WTC11 (cell line): Measurements from ENCODE around the gene CBY1. TPM values are rescaled to one million over a fixed set of nuclear protein-coding genes. Genes with fewer than 3 reads are reported as not detected.

Experiments used
- AFF4 ChIP-seq: sonication (generic); formaldehyde crosslinking; IDR thresholded peaks from 2 replicates; pipeline ENCODE4 v1.8.1; 2023; ENCODE audit warnings: mild to moderate bottlenecking, missing genetic modification reagents, borderline replicate concordance
- ATF1 ChIP-seq: sonication (generic); formaldehyde crosslinking; IDR thresholded peaks from 2 replicates; pipeline ENCODE4 v1.8.1; 2023; ENCODE audit warnings: mild to moderate bottlenecking, moderate library complexity, missing genetic modification reagents
- E2F4 ChIP-seq: sonication (generic); formaldehyde crosslinking; IDR thresholded peaks from 2 replicates; pipeline ENCODE4 v1.8.1; 2022; ENCODE audit warnings: low read depth, mild to moderate bottlenecking, moderate library complexity, missing genetic modification reagents, borderline replicate concordance
- ERG ChIP-seq: fragments of 250-450 bp; sonication (Bioruptor Pico); IDR thresholded peaks from 2 replicates; pipeline ENCODE4 v1.8.0; 2021; ENCODE audit warnings: mild to moderate bottlenecking
- ESRRA ChIP-seq: sonication (generic); formaldehyde crosslinking; IDR thresholded peaks from 2 replicates; pipeline ENCODE4 v1.8.1; 2022; ENCODE audit warnings: mild to moderate bottlenecking, missing genetic modification reagents, borderline replicate concordance
- IRF2 ChIP-seq: sonication (generic); formaldehyde crosslinking; IDR thresholded peaks from 2 replicates; pipeline ENCODE4 v1.8.0; 2022; ENCODE audit warnings: low read depth, missing genetic modification reagents, borderline replicate concordance
- MYBL2 ChIP-seq: sonication (generic); formaldehyde crosslinking; IDR thresholded peaks from 2 replicates; pipeline ENCODE4 v1.8.1; 2023; ENCODE audit warnings: mild to moderate bottlenecking, moderate library complexity, missing genetic modification reagents
- NFATC4 ChIP-seq: fragments of 250-450 bp; sonication (Bioruptor Pico); IDR thresholded peaks from 2 replicates; pipeline ENCODE4 v1.9.0; 2021; ENCODE audit warnings: mild to moderate bottlenecking
- NR2C2 ChIP-seq: sonication (generic); formaldehyde crosslinking; IDR thresholded peaks from 2 replicates; pipeline ENCODE4 v1.8.0; 2022; ENCODE audit warnings: mild to moderate bottlenecking, missing genetic modification reagents
- STAT6 ChIP-seq: sonication (generic); formaldehyde crosslinking; conservative IDR thresholded peaks from 2 replicates; pipeline ENCODE4 v1.8.1; 2023; ENCODE audit warnings: mild to moderate bottlenecking, low read depth, missing genetic modification reagents, moderate library complexity
- TCF7 ChIP-seq: sonication (generic); formaldehyde crosslinking; IDR thresholded peaks from 2 replicates; pipeline ENCODE4 v1.8.0; 2022; ENCODE audit warnings: mild to moderate bottlenecking, low read depth, missing genetic modification reagents, moderate library complexity
- TEAD1 ChIP-seq: sonication (generic); formaldehyde crosslinking; IDR thresholded peaks from 2 replicates; pipeline ENCODE4 v1.8.0; 2022; ENCODE audit warnings: mild to moderate bottlenecking, missing genetic modification reagents
- ZNF138 ChIP-seq: sonication (generic); formaldehyde crosslinking; conservative IDR thresholded peaks from 2 replicates; pipeline ENCODE4 v1.8.1; 2022; ENCODE audit warnings: mild to moderate bottlenecking, moderate library complexity, missing genetic modification reagents
- ZNF263 ChIP-seq: sonication (generic); formaldehyde crosslinking; IDR thresholded peaks from 2 replicates; pipeline ENCODE4 v1.8.1; 2022; ENCODE audit warnings: low read depth, mild to moderate bottlenecking, moderate library complexity, missing genetic modification reagents
- ZNF532 ChIP-seq: fragments of 250-450 bp; sonication (Bioruptor Pico); IDR thresholded peaks from 2 replicates; pipeline ENCODE4 v1.9.0; 2021; ENCODE audit warnings: mild to moderate bottlenecking, borderline replicate concordance
- total RNA-seq: library from RNA; stranded (reverse); gene quantifications from 3 replicates; pipeline ENCODE4 v1.2.3, GENCODE V29; 2021
- TF ChIP-seq, protein P1 (sequence below): sonication (generic); formaldehyde crosslinking; IDR thresholded peaks from 2 replicates; pipeline ENCODE4 v1.8.0; 2023; ENCODE audit warnings: missing genetic modification reagents, mild to moderate bottlenecking, borderline replicate concordance
- TF ChIP-seq, protein P2 (sequence below): fragments of 200-600 bp; IDR thresholded peaks from 2 replicates; pipeline ENCODE4 v1.8.0; 2022; ENCODE audit warnings: antibody characterized with exemption

CBY1 gene
- total RNA-seq, 1 experiment from 2014 or later: 26.5 TPM

DNA sequence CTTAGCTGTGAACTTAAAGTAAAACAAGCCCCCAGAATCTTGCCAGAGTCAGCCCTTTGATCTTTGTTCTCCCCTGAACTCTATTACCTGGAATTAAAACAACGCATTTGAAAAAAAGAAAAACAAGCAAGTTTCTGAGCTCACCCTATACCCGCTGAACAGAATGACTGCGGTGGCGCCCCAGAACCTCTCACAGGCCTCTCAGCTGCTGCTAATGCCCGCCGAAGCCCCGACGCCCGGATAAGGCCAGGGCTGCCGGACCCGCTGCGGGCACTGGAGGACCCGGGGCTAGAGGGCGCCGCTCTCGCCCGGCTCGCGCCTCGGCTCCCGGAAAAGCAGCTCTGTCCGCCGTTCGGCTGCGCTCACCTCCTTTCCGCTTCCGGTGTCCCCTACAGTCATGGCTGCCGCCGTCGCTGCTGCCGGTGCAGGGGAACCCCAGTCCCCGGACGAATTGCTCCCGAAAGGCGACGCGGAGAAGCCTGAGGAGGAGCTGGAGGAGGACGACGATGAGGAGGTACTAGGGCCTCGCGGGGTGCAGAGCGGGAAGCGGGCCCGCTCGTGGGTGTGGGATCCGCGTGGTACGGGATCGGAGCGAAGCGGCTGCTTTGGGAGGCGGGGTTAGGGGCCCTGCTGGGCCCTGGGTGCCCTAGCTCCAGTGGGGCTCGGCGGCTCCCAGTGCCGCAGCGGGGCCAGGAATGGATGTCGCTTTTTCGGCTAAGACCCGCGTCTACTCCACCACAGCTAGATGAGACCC lies 25.3 kb downstream of the CBY1 start, which contains the start of gene TOMM22 (continued):
- TF ChIP-seq, protein P1, sequence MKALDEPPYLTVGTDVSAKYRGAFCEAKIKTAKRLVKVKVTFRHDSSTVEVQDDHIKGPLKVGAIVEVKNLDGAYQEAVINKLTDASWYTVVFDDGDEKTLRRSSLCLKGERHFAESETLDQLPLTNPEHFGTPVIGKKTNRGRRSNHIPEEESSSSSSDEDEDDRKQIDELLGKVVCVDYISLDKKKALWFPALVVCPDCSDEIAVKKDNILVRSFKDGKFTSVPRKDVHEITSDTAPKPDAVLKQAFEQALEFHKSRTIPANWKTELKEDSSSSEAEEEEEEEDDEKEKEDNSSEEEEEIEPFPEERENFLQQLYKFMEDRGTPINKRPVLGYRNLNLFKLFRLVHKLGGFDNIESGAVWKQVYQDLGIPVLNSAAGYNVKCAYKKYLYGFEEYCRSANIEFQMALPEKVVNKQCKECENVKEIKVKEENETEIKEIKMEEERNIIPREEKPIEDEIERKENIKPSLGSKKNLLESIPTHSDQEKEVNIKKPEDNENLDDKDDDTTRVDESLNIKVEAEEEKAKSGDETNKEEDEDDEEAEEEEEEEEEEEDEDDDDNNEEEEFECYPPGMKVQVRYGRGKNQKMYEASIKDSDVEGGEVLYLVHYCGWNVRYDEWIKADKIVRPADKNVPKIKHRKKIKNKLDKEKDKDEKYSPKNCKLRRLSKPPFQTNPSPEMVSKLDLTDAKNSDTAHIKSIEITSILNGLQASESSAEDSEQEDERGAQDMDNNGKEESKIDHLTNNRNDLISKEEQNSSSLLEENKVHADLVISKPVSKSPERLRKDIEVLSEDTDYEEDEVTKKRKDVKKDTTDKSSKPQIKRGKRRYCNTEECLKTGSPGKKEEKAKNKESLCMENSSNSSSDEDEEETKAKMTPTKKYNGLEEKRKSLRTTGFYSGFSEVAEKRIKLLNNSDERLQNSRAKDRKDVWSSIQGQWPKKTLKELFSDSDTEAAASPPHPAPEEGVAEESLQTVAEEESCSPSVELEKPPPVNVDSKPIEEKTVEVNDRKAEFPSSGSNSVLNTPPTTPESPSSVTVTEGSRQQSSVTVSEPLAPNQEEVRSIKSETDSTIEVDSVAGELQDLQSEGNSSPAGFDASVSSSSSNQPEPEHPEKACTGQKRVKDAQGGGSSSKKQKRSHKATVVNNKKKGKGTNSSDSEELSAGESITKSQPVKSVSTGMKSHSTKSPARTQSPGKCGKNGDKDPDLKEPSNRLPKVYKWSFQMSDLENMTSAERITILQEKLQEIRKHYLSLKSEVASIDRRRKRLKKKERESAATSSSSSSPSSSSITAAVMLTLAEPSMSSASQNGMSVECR (CRISPR knock-in tag): peak; percentile 93
- no peak for TF ChIP-seq NR2C2
- no peak for TF ChIP-seq ZNF263 (CRISPR knock-in tag)
- TF ChIP-seq ZNF138 (CRISPR knock-in tag): 0 out of 2 replicates have a peak, but pooled peaks have one; percentile 78
- TF ChIP-seq AFF4 (CRISPR knock-in tag): peak; percentile 94
- peak; percentile 87 for TF ChIP-seq MYBL2 (CRISPR knock-in tag)
- TF ChIP-seq TCF7 (CRISPR knock-in tag): no peak
- TF ChIP-seq, protein P2, sequence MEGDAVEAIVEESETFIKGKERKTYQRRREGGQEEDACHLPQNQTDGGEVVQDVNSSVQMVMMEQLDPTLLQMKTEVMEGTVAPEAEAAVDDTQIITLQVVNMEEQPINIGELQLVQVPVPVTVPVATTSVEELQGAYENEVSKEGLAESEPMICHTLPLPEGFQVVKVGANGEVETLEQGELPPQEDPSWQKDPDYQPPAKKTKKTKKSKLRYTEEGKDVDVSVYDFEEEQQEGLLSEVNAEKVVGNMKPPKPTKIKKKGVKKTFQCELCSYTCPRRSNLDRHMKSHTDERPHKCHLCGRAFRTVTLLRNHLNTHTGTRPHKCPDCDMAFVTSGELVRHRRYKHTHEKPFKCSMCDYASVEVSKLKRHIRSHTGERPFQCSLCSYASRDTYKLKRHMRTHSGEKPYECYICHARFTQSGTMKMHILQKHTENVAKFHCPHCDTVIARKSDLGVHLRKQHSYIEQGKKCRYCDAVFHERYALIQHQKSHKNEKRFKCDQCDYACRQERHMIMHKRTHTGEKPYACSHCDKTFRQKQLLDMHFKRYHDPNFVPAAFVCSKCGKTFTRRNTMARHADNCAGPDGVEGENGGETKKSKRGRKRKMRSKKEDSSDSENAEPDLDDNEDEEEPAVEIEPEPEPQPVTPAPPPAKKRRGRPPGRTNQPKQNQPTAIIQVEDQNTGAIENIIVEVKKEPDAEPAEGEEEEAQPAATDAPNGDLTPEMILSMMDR: no peak
- TF ChIP-seq IRF2 (CRISPR knock-in tag): no peak
- TF ChIP-seq E2F4 (CRISPR knock-in tag): no peak
- TF ChIP-seq TEAD1: peak; percentile 70
- TF ChIP-seq NFATC4 (CRISPR knock-in tag): no peak
- TF ChIP-seq ESRRA: peak; percentile 83; the same call in 1 of the 2 replicates
- TF ChIP-seq ATF1 (CRISPR knock-in tag): no peak
- TF ChIP-seq ZNF532 (CRISPR knock-in tag): no peak
- TF ChIP-seq ERG (CRISPR knock-in tag): no peak
- peak; percentile 81 for TF ChIP-seq STAT6
